IMR-90 (cell line): Measurements from ENCODE around the gene OPTN. TPM values are rescaled to one million over a fixed set of nuclear protein-coding genes. Genes with fewer than 3 reads are reported as not detected.

ENCODE experiments used
- ATAC-seq: fragments of 200-7000 bp; cut with Tn5 transposase; 2 replicates; pipeline ENCODE4 v1.9.1; 2020; ENCODE audit warnings: low read depth, mild to moderate bottlenecking, moderate library complexity
- BruUV-seq: library from RNA; stranded (reverse); fragments of 400-500 nt; replicated peaks from 2 replicates; lab custom pipeline; 2021; lab: Mats Ljungman, UMichigan
- CTCF ChIA-PET: fragments of 300-600 bp; formaldehyde crosslinking; extraction: SDS; loops from one replicate; lab custom pipeline; 2021; ENCODE audit warnings: antibody characterized with exemption; lab: Yijun Ruan, JAX
- POLR2A ChIA-PET: fragments of 300-600 bp; sonication (Branson Sonifier 250); formaldehyde crosslinking; loops from one replicate; lab custom pipeline; 2022; ENCODE audit warnings: antibody characterized with exemption; ENCODE audit not compliant: unreplicated experiment; lab: Charles Lee
- DNase-seq: peaks from one replicate; pipeline ENCODE4 v3.0.0; 2013
- H2AFZ ChIP-seq: replicated peaks from 2 replicates; pipeline ENCODE3; 2013; ENCODE audit warnings: low read length, mild to moderate bottlenecking; ENCODE audit not compliant: poor library complexity
- H2AK5ac ChIP-seq: 2 replicates; pipeline ENCODE4 v1.6.1; 2013; ENCODE audit warnings: low read depth, low read length, inconsistent platforms
- H2AK9ac ChIP-seq: replicated peaks from 2 replicates; pipeline ENCODE3; 2013; ENCODE audit warnings: mild to moderate bottlenecking, low read depth, low read length, moderate library complexity; ENCODE audit not compliant: poor library complexity
- H2BK120ac ChIP-seq: 2 replicates; pipeline ENCODE4 v1.6.1; 2013; ENCODE audit warnings: low read depth, low read length, inconsistent platforms
- H2BK15ac ChIP-seq: 3 replicates; pipeline ENCODE4 v1.6.1; 2013; ENCODE audit warnings: low read depth, low read length, inconsistent platforms
- H2BK20ac ChIP-seq: 2 replicates; pipeline ENCODE4 v1.6.1; 2013; ENCODE audit warnings: low read depth, mild to moderate bottlenecking, inconsistent platforms, low read length, moderate library complexity
- H2BK5ac ChIP-seq: 2 replicates; pipeline ENCODE4 v1.6.1; 2013; ENCODE audit warnings: mild to moderate bottlenecking, low read depth, low read length, inconsistent platforms; ENCODE audit not compliant: poor library complexity, severe bottlenecking
- H3K14ac ChIP-seq: replicated peaks from 2 replicates; pipeline ENCODE4 v1.6.1; 2013; ENCODE audit warnings: low read depth, low read length, inconsistent platforms
- H3K18ac ChIP-seq: 2 replicates; pipeline ENCODE4 v1.6.1; 2013; ENCODE audit warnings: low read depth, low read length, control low read depth
- H3K23ac ChIP-seq: 2 replicates; pipeline ENCODE4 v1.6.1; 2013; ENCODE audit warnings: low read depth, low read length, inconsistent platforms
- H3K27ac ChIP-seq: 2 replicates; pipeline ENCODE4 v1.5.1; 2013; ENCODE audit warnings: mild to moderate bottlenecking, control low read depth, low read length; ENCODE audit not compliant: insufficient read depth
- H3K27me3 ChIP-seq: 2 replicates; pipeline ENCODE4 v1.6.1; 2013; ENCODE audit warnings: low read length; ENCODE audit not compliant: control insufficient read depth, insufficient read depth
- H3K36me3 ChIP-seq: 2 replicates; pipeline ENCODE4 v1.6.1; 2013; ENCODE audit warnings: low read length, mixed read lengths; ENCODE audit not compliant: control insufficient read depth, insufficient read depth
- H3K4ac ChIP-seq: 2 replicates; pipeline ENCODE4 v1.6.1; 2013; ENCODE audit warnings: low read depth, low read length, inconsistent platforms
- H3K4me1 ChIP-seq: 2 replicates; pipeline ENCODE4 v1.6.1; 2013; ENCODE audit warnings: low read length, mixed read lengths; ENCODE audit not compliant: control insufficient read depth, insufficient read depth
- H3K4me2 ChIP-seq: 2 replicates; pipeline ENCODE4 v1.6.1; 2013; ENCODE audit warnings: low read depth, mild to moderate bottlenecking, control low read depth, low read length, moderate library complexity
- H3K4me3 ChIP-seq: 2 replicates; pipeline ENCODE4 v1.5.1; 2013; ENCODE audit warnings: low read depth, mild to moderate bottlenecking, control low read depth, low read length, moderate library complexity; ENCODE audit not compliant: insufficient read depth
- H3K56ac ChIP-seq: 2 replicates; pipeline ENCODE4 v1.6.1; 2013; ENCODE audit warnings: low read length, inconsistent platforms; ENCODE audit not compliant: insufficient read depth; ENCODE audit errors: extremely low read depth
- H3K79me1 ChIP-seq, 2 experiments: 2 replicates each; pipeline ENCODE4 v1.6.1; 2013; ENCODE audit warnings: low read length in 2 of 2, inconsistent platforms in 1 of 2, low read depth in 1 of 2
- H3K9ac ChIP-seq: 2 replicates; pipeline ENCODE4 v1.6.1; 2013; ENCODE audit warnings: low read depth, low read length, control low read depth
- H3K9me1 ChIP-seq: 2 replicates; pipeline ENCODE4 v1.6.1; 2013; ENCODE audit warnings: low read length, inconsistent platforms; ENCODE audit not compliant: insufficient read depth
- H3K9me3 ChIP-seq: 2 replicates; pipeline ENCODE4 v1.6.1; 2013; ENCODE audit warnings: low read length; ENCODE audit not compliant: control insufficient read depth, insufficient read depth
- H4K20me1 ChIP-seq: 2 replicates; pipeline ENCODE4 v1.6.1; 2013; ENCODE audit warnings: low read length, inconsistent platforms; ENCODE audit not compliant: insufficient read depth
- H4K5ac ChIP-seq: 2 replicates; pipeline ENCODE4 v1.6.1; 2013; ENCODE audit warnings: mild to moderate bottlenecking, low read depth, low read length, control low read depth
- H4K8ac ChIP-seq, 2 experiments: 2 replicates each; pipeline ENCODE4 v1.6.1; 2013; ENCODE audit warnings: low read depth in 2 of 2, low read length in 2 of 2, control low read depth in 1 of 2, inconsistent platforms in 1 of 2
- H4K91ac ChIP-seq: 2 replicates; pipeline ENCODE4 v1.6.1; 2013; ENCODE audit warnings: low read depth, low read length, inconsistent platforms; ENCODE audit not compliant: insufficient read depth
- BHLHE40 ChIP-seq: fragments of 150-350 bp; IDR thresholded peaks from 2 replicates; pipeline ENCODE4 v1.6.1; 2016; ENCODE audit warnings: mild to moderate bottlenecking, low read depth, low read length
- CEBPB ChIP-seq: IDR thresholded peaks from 2 replicates; pipeline ENCODE4 v1.6.1; 2012; ENCODE audit warnings: low read depth, low read length, improper control_type of control experiment
- FOS ChIP-seq: fragments of 150-350 bp; IDR thresholded peaks from 2 replicates; pipeline ENCODE4 v1.6.1; 2016; ENCODE audit warnings: low read depth, low read length
- MAFK ChIP-seq: IDR thresholded peaks from 2 replicates; pipeline ENCODE4 v1.6.1; 2012; ENCODE audit warnings: low read depth, low read length, improper control_type of control experiment
- MAZ ChIP-seq: IDR thresholded peaks from 2 replicates; pipeline ENCODE4 v1.6.1; 2012; ENCODE audit warnings: low read depth, mild to moderate bottlenecking, low read length, improper control_type of control experiment, moderate library complexity, borderline replicate concordance
- MXI1 ChIP-seq: IDR thresholded peaks from 2 replicates; pipeline ENCODE4 v1.6.1; 2012; ENCODE audit warnings: low read depth, mild to moderate bottlenecking, low read length, moderate library complexity, borderline replicate concordance
- NFE2L2 ChIP-seq: fragments of 150-350 bp; IDR thresholded peaks from 2 replicates; pipeline ENCODE4 v1.6.1; 2016; ENCODE audit warnings: low read depth, mild to moderate bottlenecking, low read length
- POLR2A ChIP-seq: IDR thresholded peaks from 2 replicates; pipeline ENCODE4 v1.6.1; 2012; ENCODE audit warnings: mild to moderate bottlenecking, low read depth, low read length
- RAD21 ChIP-seq: IDR thresholded peaks from 2 replicates; pipeline ENCODE4 v1.6.1; 2012; ENCODE audit warnings: low read length, improper control_type of control experiment
- RFX5 ChIP-seq: IDR thresholded peaks from 2 replicates; pipeline ENCODE4 v1.8.0; 2012; ENCODE audit warnings: low read depth, mild to moderate bottlenecking, low read length, moderate library complexity
- SMC3 ChIP-seq: fragments of 150-350 bp; IDR thresholded peaks from 2 replicates; pipeline ENCODE4 v1.6.1; 2016; ENCODE audit warnings: low read depth, mild to moderate bottlenecking, antibody characterized with exemption, low read length, moderate library complexity
- WGBS, 2 experiments: methylation state at CpG; one replicate each; pipeline versions ENCODE4 v1.1.5 to v1.1.7; 2013; ENCODE audit warnings: missing lambda C conversion rate in 2 of 2; ENCODE audit not compliant: insufficient read length in 1 of 2; ENCODE audit errors: extremely low coverage in 2 of 2; 5-methylcytosine and 5-hydroxymethylcytosine counted together
- dilution Hi-C: fragments of 300-500 bp; cut with HindIII; formaldehyde crosslinking; loops from one replicate; pipeline ENCODE4 v1.14.3; 2018; ENCODE audit warnings: low sequenced_read_pairs; ENCODE audit not compliant: unreplicated experiment
- in situ Hi-C: fragments of 300-500 bp; cut with MboI; formaldehyde crosslinking; loops from 3 replicates; pipeline ENCODE4 v1.14.3; 2019; ENCODE audit warnings: low sequenced_read_pairs, inconsistent platforms, mixed read lengths
- intact Hi-C: fragments of 100-400 bp; cut with micrococcal nuclease; formaldehyde crosslinking; loops from 2 replicates; pipeline ENCODE4 v1.10.0; 2022
- polyA plus RNA-seq, 3 experiments: library from polyadenylated mRNA; depleted of rRNA; stranded (reverse); fragments of >200 nt; gene quantifications; 2 replicates each; pipeline ENCODE4 v1.2.3, GENCODE V29; 2012; ENCODE audit warnings: low replicate concordance in 1 of 3
- total RNA-seq: library from RNA; depleted of rRNA; stranded (reverse); fragments of >200 nt; gene quantifications from 2 replicates; pipeline ENCODE4 v1.2.3, GENCODE V29; 2012
- TF ChIP-seq, protein P1 (sequence below): fragments of 150-350 bp; IDR thresholded peaks from 2 replicates; pipeline ENCODE4 v1.6.1; 2016; ENCODE audit warnings: low read depth, mild to moderate bottlenecking, low read length, moderate library complexity, borderline replicate concordance
- TF ChIP-seq, protein P2 (sequence below): conservative IDR thresholded peaks from 2 replicates; pipeline ENCODE4 v1.5.1; 2012; ENCODE audit warnings: mild to moderate bottlenecking, low read depth, low read length, improper control_type of control experiment
- TF ChIP-seq, protein P3 (sequence below): fragments of 150-350 bp; IDR thresholded peaks from 2 replicates; pipeline ENCODE4 v1.6.1; 2017; ENCODE audit warnings: mild to moderate bottlenecking, antibody characterized with exemption, low read length, low read depth

The OPTN gene
- total and polyA plus RNA-seq, 2 of the 4 experiments (the other 2 are of a cell fraction), result 34.8 to 41.4 TPM

DNA sequence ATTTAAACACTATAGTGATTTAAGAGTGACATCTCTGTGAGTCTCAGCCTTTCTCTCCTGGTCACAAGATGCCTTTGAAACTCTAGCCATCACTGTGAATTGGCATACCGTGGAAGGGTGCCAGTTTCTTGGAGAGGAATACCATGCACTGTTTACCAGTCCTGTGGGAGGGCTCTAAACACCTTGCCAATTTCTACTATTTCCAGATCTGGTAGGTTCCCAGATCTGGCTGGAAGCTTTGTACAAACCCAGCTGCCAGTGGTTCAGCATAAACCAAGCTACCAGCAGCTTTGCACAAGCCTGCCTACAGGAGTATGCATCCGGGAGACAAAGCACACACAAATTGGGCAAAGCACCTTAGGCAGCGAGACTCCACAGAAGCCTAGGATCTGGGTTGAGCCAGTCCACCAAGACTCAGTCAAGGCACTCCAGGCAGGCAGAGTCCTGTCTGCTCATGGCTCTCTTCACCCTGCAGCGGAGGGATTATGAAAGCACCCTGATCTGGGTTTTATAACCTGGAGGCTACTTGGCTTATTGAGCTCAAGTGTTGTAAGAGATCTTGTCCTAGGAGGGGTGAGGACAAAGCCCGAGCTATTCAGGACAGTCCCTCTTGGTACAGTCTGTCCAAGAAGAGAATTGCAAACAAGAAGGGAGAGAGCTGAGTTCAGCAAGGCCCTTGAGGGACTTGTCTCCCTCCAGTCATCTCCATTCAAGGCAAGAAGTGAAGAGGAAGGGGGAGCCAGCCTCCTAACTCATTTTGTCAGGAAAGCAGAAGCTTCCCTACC, 85.0 kb downstream of the OPTN start (continued):
- no peak for TF ChIP-seq MAFK

DNA sequence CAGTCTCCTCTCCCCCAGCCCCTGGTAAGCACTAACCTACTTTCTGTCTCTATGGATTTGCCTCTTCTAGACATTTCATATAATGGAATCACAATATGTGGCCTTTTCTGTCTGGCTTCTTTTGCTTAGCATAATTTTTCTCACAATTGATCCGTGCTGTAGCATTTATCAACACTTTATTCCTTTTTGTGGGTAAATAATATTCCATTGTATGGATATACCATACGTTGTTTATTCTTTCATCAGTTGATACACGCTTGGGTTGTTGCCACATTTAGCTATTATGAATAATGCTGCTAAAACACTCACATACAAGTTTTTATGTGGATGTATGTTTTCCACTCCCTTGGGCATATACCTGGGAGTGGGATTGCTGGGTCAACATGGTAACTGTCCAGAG, 87.2 kb downstream of the OPTN start:
- no peak overlapping the region for H2AK9ac ChIP-seq
- no peak for ATAC-seq
- H3K9ac ChIP-seq, result no peak overlapping the region
- ChIA-PET CTCF (no interaction called here), POLR2A (no interaction called here)
- no peak overlapping the region for H2AFZ ChIP-seq
- no peaks in the 10 kb centered on the region; the same call in 1 of the 2 replicates for H3K4me1 ChIP-seq
- H4K20me1 ChIP-seq, result no peaks in the 10 kb centered on the region
- no peak overlapping the region for H3K4me2 ChIP-seq
- H3K14ac ChIP-seq, result no peak overlapping the region
- H3K4me3 ChIP-seq, result no peak overlapping the region
- H2BK15ac ChIP-seq, result no peak overlapping the region
- H2AK5ac ChIP-seq, result no peak overlapping the region
- no peak overlapping the region for H2BK120ac ChIP-seq
- H3K9me1 ChIP-seq, result no peaks in the 10 kb centered on the region
- H3K27me3 ChIP-seq, result no peaks in the 10 kb centered on the region
- H2BK20ac ChIP-seq, result no peak overlapping the region
- in situ Hi-C loops (no loop called here), dilution Hi-C loops (no loop called here), intact Hi-C loops (no loop called here)
- H4K91ac ChIP-seq, result no peak overlapping the region
- BruUV-seq, result no TSS peak
- no peak overlapping the region for H3K4ac ChIP-seq
- no peak overlapping the region for H4K5ac ChIP-seq
- H3K79me1 ChIP-seq, result no peaks in the 10 kb centered on the region
- H3K56ac ChIP-seq, result no peak overlapping the region
- no peak for DNase-seq
- H3K18ac ChIP-seq, result no peak overlapping the region
- WGBS, 2 experiments, result no CpG with 5 or more reads among the region's 3 CpGs
- no peak overlapping the region for H2BK5ac ChIP-seq
- peaks cover 5% of the 10 kb centered on the region for H3K36me3 ChIP-seq
- no peaks in the 10 kb centered on the region for H3K9me3 ChIP-seq
- no peak overlapping the region for H3K23ac ChIP-seq
- H4K8ac ChIP-seq, result no peak overlapping the region
- H3K27ac ChIP-seq, result no peak overlapping the region
- TF ChIP-seq MAZ, result no peak
- TF ChIP-seq, protein P1, sequence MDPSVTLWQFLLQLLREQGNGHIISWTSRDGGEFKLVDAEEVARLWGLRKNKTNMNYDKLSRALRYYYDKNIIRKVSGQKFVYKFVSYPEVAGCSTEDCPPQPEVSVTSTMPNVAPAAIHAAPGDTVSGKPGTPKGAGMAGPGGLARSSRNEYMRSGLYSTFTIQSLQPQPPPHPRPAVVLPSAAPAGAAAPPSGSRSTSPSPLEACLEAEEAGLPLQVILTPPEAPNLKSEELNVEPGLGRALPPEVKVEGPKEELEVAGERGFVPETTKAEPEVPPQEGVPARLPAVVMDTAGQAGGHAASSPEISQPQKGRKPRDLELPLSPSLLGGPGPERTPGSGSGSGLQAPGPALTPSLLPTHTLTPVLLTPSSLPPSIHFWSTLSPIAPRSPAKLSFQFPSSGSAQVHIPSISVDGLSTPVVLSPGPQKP, result no peak
- no peak for TF ChIP-seq MAFK
- TF ChIP-seq POLR2A, result no peak
- no peak for TF ChIP-seq BHLHE40
- TF ChIP-seq SMC3, result no peak
- no peak for TF ChIP-seq RFX5
- TF ChIP-seq CEBPB, result no peak
- no peak for TF ChIP-seq RAD21
- TF ChIP-seq MXI1, result no peak
- TF ChIP-seq, protein P2, sequence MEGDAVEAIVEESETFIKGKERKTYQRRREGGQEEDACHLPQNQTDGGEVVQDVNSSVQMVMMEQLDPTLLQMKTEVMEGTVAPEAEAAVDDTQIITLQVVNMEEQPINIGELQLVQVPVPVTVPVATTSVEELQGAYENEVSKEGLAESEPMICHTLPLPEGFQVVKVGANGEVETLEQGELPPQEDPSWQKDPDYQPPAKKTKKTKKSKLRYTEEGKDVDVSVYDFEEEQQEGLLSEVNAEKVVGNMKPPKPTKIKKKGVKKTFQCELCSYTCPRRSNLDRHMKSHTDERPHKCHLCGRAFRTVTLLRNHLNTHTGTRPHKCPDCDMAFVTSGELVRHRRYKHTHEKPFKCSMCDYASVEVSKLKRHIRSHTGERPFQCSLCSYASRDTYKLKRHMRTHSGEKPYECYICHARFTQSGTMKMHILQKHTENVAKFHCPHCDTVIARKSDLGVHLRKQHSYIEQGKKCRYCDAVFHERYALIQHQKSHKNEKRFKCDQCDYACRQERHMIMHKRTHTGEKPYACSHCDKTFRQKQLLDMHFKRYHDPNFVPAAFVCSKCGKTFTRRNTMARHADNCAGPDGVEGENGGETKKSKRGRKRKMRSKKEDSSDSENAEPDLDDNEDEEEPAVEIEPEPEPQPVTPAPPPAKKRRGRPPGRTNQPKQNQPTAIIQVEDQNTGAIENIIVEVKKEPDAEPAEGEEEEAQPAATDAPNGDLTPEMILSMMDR, result no peak
- TF ChIP-seq, protein P3, sequence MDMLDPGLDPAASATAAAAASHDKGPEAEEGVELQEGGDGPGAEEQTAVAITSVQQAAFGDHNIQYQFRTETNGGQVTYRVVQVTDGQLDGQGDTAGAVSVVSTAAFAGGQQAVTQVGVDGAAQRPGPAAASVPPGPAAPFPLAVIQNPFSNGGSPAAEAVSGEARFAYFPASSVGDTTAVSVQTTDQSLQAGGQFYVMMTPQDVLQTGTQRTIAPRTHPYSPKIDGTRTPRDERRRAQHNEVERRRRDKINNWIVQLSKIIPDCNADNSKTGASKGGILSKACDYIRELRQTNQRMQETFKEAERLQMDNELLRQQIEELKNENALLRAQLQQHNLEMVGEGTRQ, result no peak
- TF ChIP-seq NFE2L2, result no peak
- no peak for TF ChIP-seq FOS
